GM19238 (cell line): ENCODE results near the gene POLD1.
"Not testable (repeated sequence)": the region's sequence is repeated elsewhere in the genome, so short reads cannot be mapped to it uniquely, and the experiment has no call there.

Experiments used
- DNase-seq: peaks from one replicate; pipeline ENCODE4 v3.0.0; 2011; ENCODE audit warnings: low spot score; ENCODE audit not compliant: insufficient read length

Gene POLD1

DNA sequence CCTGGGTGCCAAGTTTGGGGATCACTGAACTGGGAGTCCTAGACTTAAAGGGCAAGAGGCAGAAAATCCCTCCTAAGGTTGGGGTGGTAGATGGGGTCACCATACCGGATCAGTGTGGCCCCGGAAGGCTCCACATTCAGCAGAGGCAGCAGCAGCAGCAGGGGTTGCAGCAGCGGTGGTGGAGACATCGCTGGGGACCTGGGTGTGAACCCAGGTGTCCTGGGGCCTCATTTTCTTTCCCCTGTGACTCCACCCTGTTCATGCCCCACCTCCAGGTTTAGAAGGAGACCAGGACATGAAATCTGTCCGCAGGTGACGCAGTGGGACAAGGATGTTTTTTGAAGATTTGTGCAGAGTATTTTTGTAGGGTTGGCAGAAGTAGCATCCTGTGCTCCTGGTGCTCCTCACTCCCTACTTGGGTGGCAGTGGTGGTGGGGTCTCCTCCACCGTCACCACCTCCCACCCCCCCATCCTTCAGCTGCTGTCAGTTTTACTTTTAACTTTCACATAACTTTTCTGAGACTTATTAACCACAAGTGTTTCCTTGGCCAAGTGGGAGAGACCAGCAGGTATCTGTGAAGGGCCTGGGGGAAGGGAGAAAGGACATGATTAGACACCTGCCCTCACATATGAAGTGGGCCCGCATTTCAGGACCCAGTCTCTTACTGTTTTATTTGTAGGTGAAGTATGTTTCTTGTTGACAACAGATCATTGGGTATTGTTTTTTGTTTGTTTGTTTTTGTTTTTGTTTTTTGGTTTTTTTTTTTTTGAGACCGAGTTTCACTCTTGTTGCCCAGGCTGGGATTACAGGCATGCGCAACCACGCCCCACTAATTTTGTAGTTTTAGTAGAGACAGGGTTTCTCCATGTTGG is 18.5 kb upstream of the POLD1 start, which contains the start of gene NAPSA:
Gene NAPSA (minus strand): TSS at position 206 of the 873 bp plus-strand sequence. CDS start 18 bp downstream, at position 188.
- no peak for DNase-seq

DNA sequence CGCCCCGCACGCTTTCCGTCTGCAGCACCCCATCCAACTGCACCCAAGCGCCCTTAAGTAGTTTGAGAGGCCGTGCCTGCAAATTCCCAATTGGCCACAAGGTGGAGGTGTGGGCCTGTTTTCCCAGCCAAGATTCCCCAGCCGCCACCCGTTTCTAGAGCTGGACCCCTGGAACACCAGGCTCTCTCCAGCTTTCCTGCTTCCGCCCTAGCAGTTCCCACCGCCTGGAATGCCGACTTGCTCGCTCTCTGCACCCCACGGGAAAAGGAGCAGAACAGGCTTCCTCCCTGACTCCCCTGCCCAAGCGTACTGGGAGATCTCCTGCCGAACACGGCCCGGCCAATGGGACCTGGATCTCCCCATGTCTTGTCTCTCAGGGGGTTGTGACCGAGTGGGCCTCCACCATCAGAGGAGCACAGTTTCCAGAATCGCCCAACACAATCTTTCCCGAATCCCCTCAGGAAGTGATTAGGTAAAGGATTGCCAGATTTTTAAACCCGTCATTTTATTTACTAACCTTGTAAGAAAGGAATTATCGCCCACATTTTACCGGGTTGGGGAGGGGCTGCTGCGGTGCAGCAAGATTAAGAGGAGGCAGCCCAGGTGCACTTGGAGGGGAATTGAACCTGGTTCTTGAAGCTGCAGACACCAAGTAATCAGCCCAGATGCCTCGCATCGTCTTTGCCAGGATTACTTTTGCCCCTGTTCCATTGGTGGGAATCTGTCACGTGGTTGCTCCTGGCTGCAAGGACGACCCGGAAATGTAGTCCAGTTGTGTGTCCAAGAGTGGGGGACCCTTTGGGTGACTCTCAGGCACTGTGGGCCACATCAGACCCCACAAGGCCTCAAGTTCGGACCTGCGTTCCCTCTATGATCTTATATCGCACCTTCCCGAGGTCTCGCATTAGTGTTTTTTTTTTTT is 15.2 kb upstream of the POLD1 start:
- peak; percentile 75 for DNase-seq

DNA sequence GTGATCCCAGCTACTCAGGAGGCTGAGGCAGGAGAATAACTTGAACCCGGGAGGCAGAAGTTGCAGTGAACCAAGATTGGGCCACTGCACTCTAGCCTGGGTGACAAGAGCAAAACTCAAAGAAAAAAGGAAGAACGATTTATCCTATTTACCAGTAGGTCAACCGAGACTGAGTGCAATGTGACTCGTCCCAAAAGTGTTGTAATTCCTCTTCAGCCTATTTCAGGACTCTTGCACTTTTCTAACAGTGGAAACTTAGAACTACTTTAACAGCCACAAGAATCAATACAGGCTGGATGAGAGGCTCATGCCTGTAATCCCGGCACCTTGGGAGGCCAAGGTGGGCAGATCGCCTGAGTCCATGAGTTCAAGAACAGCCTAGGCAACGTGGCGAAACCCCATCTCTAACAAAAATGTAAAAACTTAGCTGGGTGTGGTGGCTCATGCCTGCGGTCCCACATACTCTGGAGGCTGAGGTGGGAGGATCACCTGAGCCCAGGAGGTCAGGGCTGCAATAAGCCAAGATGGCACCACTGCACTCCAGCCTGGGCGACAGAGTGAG is 12.2 kb upstream of the POLD1 start:
- no peak for DNase-seq

DNA sequence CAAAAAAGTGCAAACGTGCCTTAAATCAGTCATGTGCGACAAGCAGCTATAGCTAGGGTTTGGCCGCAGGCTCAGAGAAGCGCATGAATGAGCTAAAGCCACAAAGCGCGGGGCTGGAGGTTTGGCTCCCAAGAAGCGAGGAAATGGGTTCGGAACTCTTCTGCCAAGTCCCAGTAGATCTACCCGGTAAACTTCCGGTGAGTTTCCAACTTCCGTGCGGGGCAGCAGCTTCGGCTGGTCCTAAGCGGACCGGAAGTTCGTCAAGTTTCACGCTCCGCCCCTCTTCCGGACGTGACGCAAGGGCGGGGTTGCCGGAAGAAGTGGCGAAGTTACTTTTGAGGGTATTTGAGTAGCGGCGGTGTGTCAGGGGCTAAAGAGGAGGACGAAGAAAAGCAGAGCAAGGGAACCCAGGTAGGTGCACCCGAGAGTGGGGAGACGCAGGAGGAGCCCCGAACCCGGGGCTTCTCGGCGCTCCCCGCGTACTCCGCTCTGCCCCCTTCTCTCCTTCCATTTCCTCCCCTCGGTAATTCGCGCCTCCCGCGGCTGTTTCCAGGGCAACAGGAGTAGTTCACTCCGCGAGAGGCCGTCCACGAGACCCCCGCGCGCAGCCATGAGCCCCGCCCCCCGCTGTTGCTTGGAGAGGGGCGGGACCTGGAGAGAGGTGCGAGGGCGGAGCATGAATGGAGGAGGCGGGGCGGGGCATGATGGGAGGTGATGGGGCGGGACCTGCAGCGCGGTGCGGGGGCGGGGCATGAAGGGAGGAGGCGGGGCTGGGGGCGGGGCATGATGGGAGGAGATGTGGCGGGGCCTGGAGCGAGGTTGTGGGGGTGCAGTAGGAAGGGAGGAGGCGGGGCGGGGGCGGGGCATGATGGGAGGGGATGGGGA is 7.7 kb upstream of the POLD1 start, which contains the start of gene NR1H2:
Gene NR1H2 (plus strand): TSS at position 292 of the 885 bp plus-strand sequence. CDS start 1,149 bp downstream, outside the sequence.
- DNase-seq: peak; percentile 88

DNA sequence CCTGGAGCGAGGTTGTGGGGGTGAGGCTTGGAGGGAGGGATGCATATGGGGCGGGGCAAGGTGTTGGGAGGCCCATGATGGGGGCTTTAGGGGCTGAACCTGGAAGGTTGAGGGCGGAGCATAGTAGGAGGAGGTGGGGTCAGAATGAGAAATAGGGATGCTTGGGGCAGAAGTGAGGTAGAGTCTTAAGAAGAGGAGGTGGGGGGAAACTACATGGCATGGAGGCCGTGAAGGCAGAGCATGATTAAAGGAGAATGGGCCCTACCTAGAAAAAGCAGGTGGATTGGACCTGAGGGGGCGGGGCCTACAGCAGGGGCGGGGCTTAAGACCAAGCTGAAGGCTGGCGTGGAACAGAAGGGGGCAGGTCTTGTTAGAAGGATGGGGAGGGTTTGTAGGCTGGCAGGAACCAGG is 7.1 kb upstream of the POLD1 start:
- DNase-seq: no peak

DNA sequence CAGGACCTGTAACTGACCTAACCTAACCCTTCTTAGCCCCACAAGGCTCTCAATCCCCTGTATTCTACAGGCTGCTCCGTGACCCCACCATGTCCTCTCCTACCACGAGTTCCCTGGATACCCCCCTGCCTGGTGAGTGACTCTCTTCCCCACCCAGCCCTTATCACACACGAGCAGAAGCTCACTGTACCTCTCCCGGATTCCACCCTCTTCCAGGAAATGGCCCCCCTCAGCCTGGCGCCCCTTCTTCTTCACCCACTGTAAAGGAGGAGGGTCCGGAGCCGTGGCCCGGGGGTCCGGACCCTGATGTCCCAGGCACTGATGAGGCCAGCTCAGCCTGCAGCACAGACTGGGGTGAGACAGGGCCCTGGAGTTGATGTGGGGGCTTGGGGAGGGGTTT is 6.6 kb upstream of the POLD1 start:
- DNase-seq: no peak

DNA sequence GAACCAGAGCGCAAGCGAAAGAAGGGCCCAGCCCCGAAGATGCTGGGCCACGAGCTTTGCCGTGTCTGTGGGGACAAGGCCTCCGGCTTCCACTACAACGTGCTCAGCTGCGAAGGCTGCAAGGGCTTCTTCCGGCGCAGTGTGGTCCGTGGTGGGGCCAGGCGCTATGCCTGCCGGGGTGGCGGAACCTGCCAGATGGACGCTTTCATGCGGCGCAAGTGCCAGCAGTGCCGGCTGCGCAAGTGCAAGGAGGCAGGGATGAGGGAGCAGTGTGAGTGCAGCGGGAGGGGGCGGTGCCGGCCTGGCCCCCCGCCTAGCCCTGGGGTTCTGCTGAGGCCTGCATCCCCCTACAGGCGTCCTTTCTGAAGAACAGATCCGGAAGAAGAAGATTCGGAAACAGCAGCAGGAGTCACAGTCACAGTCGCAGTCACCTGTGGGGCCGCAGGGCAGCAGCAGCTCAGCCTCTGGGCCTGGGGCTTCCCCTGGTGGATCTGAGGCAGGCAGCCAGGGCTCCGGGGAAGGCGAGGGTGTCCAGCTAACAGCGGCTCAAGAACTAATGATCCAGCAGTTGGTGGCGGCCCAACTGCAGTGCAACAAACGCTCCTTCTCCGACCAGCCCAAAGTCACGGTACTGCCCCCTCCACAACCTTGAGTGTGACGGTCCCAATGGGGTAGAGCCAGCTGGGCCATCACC is 5.8 kb upstream of the POLD1 start:
- no peak for DNase-seq

DNA sequence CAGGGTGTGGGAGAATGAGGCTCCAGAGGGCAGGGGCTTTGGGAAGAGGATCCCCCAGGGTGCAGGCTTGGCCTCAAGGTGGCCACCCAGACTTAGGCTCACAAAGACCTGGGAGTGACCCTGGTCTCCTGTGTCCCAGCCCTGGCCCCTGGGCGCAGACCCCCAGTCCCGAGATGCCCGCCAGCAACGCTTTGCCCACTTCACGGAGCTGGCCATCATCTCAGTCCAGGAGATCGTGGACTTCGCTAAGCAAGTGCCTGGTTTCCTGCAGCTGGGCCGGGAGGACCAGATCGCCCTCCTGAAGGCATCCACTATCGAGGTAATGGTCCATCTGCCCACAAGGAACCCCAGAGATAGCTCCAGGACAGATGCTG is 5.3 kb upstream of the POLD1 start:
- no peak for DNase-seq

DNA sequence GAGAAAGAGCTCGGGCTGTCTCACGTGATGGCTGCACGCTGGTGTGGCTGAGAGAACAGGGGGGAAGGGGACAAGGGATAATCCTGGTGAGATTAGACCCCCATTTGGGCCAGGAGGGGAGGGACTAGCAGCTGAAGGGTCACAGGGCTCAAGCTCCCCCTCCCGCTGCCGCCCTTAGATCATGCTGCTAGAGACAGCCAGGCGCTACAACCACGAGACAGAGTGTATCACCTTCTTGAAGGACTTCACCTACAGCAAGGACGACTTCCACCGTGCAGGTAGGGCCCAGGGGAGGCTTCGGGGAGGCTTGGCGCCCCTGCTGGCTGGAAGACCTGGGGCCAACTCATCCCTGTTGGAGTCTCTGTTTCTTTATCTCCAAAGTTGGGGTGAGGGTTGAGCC is 4.5 kb upstream of the POLD1 start:
- DNase-seq: no peak

DNA sequence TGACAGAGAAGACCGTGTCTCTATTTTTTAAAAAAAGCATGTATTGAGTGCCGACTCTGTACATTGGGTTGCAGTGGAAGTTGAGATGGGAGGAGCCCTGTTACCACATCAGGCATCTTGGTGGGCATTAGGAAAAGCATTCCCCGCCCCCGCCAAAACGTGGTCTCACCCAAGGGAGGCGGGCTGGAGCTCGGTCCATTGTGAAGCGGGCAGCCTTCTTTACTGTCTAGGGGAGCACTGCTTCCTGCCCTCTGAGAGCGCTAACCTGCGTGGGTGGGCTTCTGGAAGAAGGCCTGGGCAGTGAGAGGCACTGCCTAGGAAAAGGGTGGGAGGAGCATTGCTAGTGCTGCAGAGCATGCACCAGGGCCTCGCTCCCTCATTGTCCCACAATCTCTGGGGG is 4.0 kb upstream of the POLD1 start:
- no peak for DNase-seq

DNA sequence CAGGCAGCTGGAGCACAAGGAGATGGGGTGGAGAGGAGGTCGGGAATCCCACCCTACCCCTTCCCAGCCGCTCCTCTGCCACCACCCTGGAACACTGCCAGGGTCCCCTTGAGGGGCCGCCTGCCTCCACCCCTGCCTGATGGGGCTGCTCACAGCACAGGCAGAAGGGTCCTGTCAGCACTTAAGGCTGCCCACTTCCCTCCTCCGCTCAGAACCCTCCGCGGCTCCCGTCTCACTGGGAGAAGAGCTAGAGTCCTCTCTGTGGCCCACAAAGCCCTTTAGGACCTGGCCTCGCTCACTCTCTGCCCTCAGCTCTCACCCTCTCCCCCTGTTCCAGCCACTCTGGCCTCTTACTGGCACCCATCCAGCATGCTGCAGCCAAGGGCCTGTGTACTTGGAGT is 3.4 kb upstream of the POLD1 start:
- DNase-seq: no peak

DNA sequence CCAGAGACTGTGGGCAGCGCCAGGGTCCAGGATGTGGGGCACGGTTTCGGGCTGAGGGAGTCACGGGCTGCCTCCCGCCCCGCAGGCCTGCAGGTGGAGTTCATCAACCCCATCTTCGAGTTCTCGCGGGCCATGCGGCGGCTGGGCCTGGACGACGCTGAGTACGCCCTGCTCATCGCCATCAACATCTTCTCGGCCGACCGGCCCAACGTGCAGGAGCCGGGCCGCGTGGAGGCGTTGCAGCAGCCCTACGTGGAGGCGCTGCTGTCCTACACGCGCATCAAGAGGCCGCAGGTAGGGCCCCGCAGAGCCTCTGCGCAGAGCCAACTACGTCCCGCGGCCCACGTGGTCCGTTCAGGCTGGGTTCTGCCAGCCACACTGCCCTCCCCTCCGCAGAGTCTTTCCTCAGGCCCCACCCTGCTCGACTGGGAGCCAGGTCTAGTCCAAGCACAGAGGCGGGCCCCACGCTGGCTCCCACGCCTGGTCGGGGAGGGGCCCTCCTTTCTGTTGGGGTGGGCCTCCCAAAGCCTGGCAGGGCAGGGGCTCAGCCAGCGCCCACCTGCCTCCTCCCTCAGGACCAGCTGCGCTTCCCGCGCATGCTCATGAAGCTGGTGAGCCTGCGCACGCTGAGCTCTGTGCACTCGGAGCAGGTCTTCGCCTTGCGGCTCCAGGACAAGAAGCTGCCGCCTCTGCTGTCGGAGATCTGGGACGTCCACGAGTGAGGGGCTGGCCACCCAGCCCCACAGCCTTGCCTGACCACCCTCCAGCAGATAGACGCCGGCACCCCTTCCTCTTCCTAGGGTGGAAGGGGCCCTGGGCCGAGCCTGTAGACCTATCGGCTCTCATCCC is 2.0 kb upstream of the POLD1 start:
- no peak for DNase-seq

DNA sequence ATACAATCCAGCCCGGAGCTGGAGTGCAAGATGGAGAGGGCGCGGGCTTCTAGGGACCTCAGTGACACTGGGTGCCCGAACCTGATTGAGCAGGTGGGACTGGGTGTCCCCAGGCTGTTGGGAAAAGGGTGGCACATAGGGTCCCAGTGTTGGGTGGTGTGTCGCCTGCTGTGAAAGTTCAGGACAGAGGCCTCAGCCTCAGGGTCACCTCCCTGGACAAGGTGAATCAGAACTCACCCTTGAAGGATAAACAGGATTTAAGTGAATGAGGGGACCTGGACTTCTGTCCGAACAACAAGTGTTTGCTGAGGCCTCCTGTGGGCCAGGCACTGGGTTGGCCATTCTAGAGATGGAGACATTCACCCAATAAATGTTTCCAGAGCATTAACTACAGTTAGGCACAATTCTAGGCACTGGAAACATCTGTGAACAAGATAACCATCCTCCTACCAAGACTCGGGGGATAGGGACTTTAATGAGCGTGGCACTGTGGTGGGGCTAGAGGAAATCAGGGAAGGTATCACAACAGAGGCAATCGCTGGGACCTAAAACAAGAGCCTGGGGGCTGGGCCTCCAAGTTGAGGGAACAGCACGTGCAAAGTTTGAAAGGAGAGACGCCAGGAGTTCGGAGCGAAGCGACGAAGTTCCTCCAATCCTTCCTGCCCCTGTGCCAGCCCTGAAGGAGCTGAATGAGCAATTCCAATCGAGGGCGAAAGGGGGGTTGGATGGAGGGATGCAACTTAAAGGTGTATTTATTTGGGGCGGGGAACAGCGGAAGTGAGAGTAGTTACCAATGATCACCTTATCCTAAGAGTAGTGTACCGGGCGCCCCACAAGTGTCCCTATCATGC is 921 bp upstream of the POLD1 start:
- no peak for DNase-seq

DNA sequence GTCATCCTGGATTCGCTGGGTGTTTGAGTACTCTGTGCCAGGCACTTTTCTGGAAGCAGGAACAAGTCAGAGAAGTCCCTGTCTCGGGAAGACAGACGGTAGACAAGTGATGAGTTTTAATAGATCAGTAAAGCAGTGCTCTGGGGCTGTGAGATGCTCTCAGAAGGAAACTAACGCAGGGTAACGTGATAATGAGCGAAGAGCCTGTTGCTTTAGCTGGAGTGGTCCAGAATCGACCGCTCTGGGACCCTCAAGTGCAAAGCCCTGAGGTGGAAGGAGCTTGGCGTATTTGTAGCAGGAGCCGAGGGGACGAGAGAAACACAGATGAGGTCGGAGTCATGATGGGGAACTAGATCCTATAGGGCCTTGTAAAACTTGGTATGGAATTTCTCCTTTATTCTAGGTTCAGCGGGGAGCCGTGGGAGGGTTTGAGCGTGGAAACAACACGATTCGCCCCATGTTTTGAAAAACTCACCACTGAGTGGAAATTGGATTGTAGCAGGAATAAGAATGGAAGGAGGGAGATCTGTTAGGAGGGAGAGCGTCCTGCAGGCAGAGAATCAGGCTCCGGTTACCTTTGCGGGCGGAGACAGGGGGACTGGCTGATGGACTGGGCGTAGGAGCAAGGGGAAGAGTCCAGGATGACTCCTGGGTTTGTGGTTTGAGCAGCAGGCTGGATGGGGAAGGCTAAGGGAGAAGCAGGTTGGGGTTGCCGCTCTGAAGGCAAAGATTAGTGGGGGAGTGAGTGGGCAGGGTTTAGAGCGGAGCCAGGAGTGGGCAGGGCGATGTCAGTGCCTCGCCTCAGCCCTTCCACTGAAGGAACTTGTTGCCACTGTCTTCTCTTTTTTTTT is 763 bp downstream of the POLD1 start:
- no peak for DNase-seq

DNA sequence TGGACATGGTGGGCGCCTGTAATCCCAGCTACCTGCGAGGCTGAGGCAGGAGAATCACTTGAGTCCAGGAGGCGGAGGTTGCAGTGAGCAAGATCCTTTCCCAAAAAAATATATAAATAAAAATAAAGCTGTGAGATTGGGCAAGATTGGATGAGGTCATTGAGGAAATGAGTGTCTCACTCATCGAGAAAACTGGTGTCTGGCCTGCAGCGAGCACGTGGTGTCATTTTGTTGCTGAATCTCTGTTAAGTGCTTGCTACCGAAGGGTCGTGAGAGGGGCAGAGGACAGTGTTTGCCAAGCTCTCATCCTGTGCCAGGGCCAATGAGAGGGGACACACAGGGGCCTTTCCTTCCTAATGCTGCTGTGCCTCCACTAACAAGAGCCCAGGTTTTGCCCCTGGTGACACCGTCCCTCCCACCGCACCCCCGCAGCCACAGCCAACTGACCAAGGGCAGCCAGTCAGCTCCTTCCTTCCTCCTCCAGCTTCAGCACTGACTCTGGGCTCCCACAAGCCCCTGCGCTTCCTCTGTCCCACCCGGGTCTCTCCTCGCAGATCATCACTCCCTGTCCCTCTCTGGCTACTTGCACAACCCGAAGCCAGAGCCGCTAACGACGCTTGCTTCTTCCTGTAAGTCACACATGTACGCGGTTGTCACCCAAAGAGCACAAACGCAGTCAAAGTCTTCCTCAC is 3.2 kb downstream of the POLD1 start:
- DNase-seq: no peak

DNA sequence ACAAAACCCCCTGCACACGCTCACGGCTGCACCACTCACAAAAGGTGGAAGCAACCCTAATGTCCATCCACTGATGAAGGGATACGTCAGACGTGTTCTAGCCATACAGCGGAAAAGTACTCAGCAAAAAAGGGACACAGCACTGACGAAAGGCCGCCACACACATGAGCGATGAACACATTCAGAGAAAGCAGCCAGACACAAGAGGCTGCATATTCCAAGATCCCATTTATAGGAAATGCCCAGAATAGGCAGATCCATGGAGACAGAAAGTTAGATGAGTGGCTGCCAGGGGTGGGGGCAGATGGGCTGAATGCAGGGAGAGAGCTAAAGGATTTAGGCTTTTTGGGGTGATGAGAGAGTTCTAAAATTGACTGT is 3.7 kb downstream of the POLD1 start:
- no peak for DNase-seq

DNA sequence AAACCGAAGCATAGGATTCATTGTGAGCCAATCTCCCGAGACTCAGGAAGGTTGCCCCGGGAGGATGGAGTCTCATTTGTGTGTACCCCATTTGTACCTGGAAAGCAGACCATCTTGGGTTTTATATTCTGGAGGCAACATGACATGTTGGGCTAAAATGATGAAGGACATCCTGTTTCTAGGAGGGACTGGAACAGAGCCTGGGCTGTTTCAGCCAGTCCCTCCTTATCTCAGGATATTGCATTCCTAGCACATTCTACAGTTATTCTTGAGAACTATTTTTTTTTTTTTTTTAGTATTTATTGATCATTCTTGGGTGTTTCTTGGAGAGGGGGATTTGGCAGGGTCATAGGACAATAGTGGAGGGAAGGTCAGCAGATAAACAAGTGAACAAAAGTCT is 6.1 kb downstream of the POLD1 start:
- DNase-seq: not testable (repeated sequence)
